ENCODE results near the gene SARNP.
A peak's percentile ranks its signal among the peaks of the same experiment; 100 is the strongest.

The SARNP gene

GRCh38 chr12:55736076-55736475, 81.4 kb downstream of the SARNP start:
- H3K4me3 ChIP-seq (ENCODE audit: low read depth, low read length), result no peak overlapping the region
- TF ChIP-seq, protein P1, sequence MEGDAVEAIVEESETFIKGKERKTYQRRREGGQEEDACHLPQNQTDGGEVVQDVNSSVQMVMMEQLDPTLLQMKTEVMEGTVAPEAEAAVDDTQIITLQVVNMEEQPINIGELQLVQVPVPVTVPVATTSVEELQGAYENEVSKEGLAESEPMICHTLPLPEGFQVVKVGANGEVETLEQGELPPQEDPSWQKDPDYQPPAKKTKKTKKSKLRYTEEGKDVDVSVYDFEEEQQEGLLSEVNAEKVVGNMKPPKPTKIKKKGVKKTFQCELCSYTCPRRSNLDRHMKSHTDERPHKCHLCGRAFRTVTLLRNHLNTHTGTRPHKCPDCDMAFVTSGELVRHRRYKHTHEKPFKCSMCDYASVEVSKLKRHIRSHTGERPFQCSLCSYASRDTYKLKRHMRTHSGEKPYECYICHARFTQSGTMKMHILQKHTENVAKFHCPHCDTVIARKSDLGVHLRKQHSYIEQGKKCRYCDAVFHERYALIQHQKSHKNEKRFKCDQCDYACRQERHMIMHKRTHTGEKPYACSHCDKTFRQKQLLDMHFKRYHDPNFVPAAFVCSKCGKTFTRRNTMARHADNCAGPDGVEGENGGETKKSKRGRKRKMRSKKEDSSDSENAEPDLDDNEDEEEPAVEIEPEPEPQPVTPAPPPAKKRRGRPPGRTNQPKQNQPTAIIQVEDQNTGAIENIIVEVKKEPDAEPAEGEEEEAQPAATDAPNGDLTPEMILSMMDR (IDR thresholded peaks at IDR 0.05; ENCODE audit: borderline replicate concordance, insufficient read depth, low read depth, low read length), result no peak

- TF ChIP-seq, protein P1 (IDR thresholded peaks at IDR 0.05; ENCODE audit: borderline replicate concordance, insufficient read depth, low read depth, low read length), result no peak
- H3K4me3 ChIP-seq (ENCODE audit: low read depth, low read length), result no peak overlapping the region
These were observed 82.9 kb downstream of the SARNP start for GRCh38 chr12:55734595-55734994.

GRCh38 chr12:55733858-55734257, 83.7 kb downstream of the SARNP start:
- TF ChIP-seq, protein P1 (IDR thresholded peaks at IDR 0.05; ENCODE audit: borderline replicate concordance, insufficient read depth, low read depth, low read length), result no peak
- no peak overlapping the region for H3K4me3 ChIP-seq (ENCODE audit: low read depth, low read length)

- H3K4me3 ChIP-seq (ENCODE audit: low read depth, low read length), result no peak overlapping the region
- TF ChIP-seq, protein P1 (IDR thresholded peaks at IDR 0.05; ENCODE audit: borderline replicate concordance, insufficient read depth, low read depth, low read length), result no peak
These were observed 84.4 kb downstream of the SARNP start for GRCh38 chr12:55733021-55733555.

- TF ChIP-seq, protein P1 (IDR thresholded peaks at IDR 0.05; ENCODE audit: borderline replicate concordance, insufficient read depth, low read depth, low read length), result no peak
- H3K4me3 ChIP-seq (ENCODE audit: low read depth, low read length), result no peak overlapping the region
These were observed 85.2 kb downstream of the SARNP start for GRCh38 chr12:55732288-55732687.

GRCh38 chr12:55729819-55730818, 87.4 kb downstream of the SARNP start:
- TF ChIP-seq, protein P1 (IDR thresholded peaks at IDR 0.05; ENCODE audit: borderline replicate concordance, insufficient read depth, low read depth, low read length), result no peak
- H3K4me3 ChIP-seq (ENCODE audit: low read depth, low read length), result peak overlapping the region; percentile 89
